Thymus (tissue), 11 donors: ENCODE measurements around the gene MALT1. TPM values are rescaled to one million over a fixed set of nuclear protein-coding genes. Genes with fewer than 3 reads are reported as not detected.

Experiments
- DNase-seq, 9 donors: peaks; one replicate each; pipeline ENCODE4 v3.0.0-alpha.2; 2013; ENCODE audit warnings: low spot score in 9 of 9, low read depth in 6 of 9, missing footprints in 1 of 9
- H3K27ac ChIP-seq, 2 donors: one replicate each; pipeline ENCODE4 v1.5.1; 2013; ENCODE audit warnings: control low read depth in 1 of 2, low read depth in 1 of 2, low read length in 1 of 2, mild to moderate bottlenecking in 1 of 2, moderate library complexity in 1 of 2
- H3K27me3 ChIP-seq, 2 donors: one replicate each; pipeline ENCODE4 v1.5.1; 2013; ENCODE audit warnings: low read length in 1 of 2; ENCODE audit not compliant: control insufficient read depth in 2 of 2, insufficient read depth in 1 of 2
- H3K36me3 ChIP-seq, 2 donors: one replicate each; pipeline ENCODE4 v1.5.1; 2013; ENCODE audit warnings: low read length in 1 of 2, mild to moderate bottlenecking in 1 of 2, moderate library complexity in 1 of 2; ENCODE audit not compliant: control insufficient read depth in 2 of 2, insufficient read depth in 2 of 2
- H3K4me1 ChIP-seq, 2 donors: one replicate each; pipeline ENCODE4 v1.5.1; 2013; ENCODE audit warnings: low read length in 2 of 2; ENCODE audit not compliant: control insufficient read depth in 2 of 2, insufficient read depth in 2 of 2
- H3K4me3 ChIP-seq, 2 donors: one replicate each; pipeline ENCODE4 v1.5.1; 2013; ENCODE audit warnings: low read length in 2 of 2, control low read depth in 1 of 2, mild to moderate bottlenecking in 1 of 2
- H3K9me3 ChIP-seq, 2 donors: one replicate each; pipeline ENCODE4 v1.5.1; 2013; ENCODE audit warnings: low read length in 1 of 2, mild to moderate bottlenecking in 1 of 2; ENCODE audit not compliant: control insufficient read depth in 2 of 2, insufficient read depth in 1 of 2
- WGBS: extraction: QIAGEN DNeasy Blood & Tissue Kit; methylation state at CpG from one replicate; pipeline ENCODE4 v1.1.7; 2013; 5-methylcytosine and 5-hydroxymethylcytosine counted together
- polyA plus RNA-seq: library from polyadenylated mRNA; stranded (reverse); fragments of 200-250 nt; gene quantifications from one replicate; pipeline ENCODE4 v1.2.3, GENCODE V29; 2013
- total RNA-seq: library from RNA; stranded (reverse); fragments of 120-200 nt; gene quantifications from one replicate; pipeline ENCODE4 v1.2.4, GENCODE V29; 2013
- donor health status: healthy.

MALT1 gene
- total and polyA plus RNA-seq, 2 donors = 35.2 to 40.0 TPM

GRCh38 chr18:58659691-58660090, 11.6 kb upstream of the MALT1 start:
- Histone ChIP-seq H3K36me3 (no peaks in the 10 kb centered on the region), H3K4me3 (no peak overlapping the region), H3K9me3 (peaks cover 0 to 8% of the 10 kb centered on the region in 2 donors), H3K27ac (no peak overlapping the region), H3K27me3 (no peaks in the 10 kb centered on the region), H3K4me1 (peaks cover 10 to 22% of the 10 kb centered on the region in 2 donors)
- DNase-seq = no peak
- WGBS = 98% methylated on average over 4 of the region's 4 CpGs

DNA sequence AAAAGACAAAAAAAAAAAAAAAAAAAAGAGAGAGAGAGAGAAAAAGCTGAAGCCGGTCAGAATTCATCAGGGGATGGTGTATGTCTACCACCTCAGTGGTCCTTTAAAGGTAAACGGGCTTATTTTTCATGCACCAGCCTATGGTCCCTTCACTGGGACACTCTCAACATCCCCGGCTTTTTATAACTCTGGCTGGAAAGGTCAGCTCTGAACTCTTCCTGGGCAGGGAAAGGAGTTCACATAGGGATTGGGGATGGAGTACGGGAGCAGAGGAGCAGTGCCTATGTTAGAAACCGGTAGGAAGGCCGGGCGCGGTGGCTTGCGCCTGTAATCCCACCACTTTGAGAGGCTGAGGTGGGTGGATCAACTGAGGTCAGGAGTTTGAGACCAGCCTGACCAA, 10.3 kb upstream of the MALT1 start:
- WGBS = 98% methylated on average over 9 of the region's 9 CpGs
- DNase-seq = no peak

GRCh38 chr18:58661423-58661822, 9.8 kb upstream of the MALT1 start:
- no peak for DNase-seq
- 97% methylated on average over 3 of the region's 3 CpGs for WGBS
- Histone ChIP-seq H3K36me3 (no peaks in the 10 kb centered on the region), H3K4me1 (peaks cover 10 to 22% of the 10 kb centered on the region in 2 donors), H3K4me3 (no peak overlapping the region), H3K27me3 (no peaks in the 10 kb centered on the region), H3K9me3 (no peaks in the 10 kb centered on the region), H3K27ac (no peak overlapping the region)

More for the DNA sequence above, 10.3 kb upstream of the MALT1 start:
- H3K9me3 ChIP-seq = no peaks in the 10 kb centered on the region
- no peaks in the 10 kb centered on the region for H3K27me3 ChIP-seq
- H3K4me3 ChIP-seq = no peak overlapping the region
- H3K27ac ChIP-seq = no peak overlapping the region
- peaks cover 10 to 22% of the 10 kb centered on the region in 2 donors for H3K4me1 ChIP-seq
- H3K36me3 ChIP-seq = no peaks in the 10 kb centered on the region

GRCh38 chr18:58662118-58662517, 9.1 kb upstream of the MALT1 start:
- 92% methylated on average over 4 of the region's 4 CpGs for WGBS
- H3K27me3 ChIP-seq = no peaks in the 10 kb centered on the region
- peaks cover 9 to 20% of the 10 kb centered on the region in 2 donors for H3K4me1 ChIP-seq
- no peaks in the 10 kb centered on the region for H3K36me3 ChIP-seq
- H3K4me3 ChIP-seq = no peak overlapping the region
- DNase-seq = no peak
- no peaks in the 10 kb centered on the region for H3K9me3 ChIP-seq
- no peak overlapping the region for H3K27ac ChIP-seq

DNA sequence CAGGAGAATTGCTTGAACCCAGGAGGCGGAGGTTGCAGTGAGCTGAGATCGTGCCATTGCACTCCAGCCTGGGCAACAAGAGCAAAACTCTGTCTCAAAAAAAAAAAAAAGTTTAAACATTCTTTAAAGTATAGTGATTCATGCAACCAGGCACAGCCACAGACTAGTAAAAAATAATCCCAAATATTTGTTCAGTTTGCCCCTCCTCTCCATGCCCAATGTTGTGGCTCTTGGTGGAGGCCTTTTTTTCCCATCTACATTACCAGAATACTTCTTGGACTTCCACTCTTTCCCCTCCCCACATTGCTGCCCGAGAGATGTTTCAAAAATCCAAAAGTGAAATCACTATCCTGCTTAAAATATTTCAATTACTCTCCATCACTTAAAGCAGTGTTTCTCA, 5.1 kb upstream of the MALT1 start:
- H3K36me3 ChIP-seq = no peaks in the 10 kb centered on the region
- H3K4me3 ChIP-seq = no peak overlapping the region
- H3K27me3 ChIP-seq = peaks cover 0 to 5% of the 10 kb centered on the region in 2 donors
- H3K27ac ChIP-seq = no peak overlapping the region
- H3K9me3 ChIP-seq = no peaks in the 10 kb centered on the region
- peaks cover 2 to 12% of the 10 kb centered on the region in 2 donors for H3K4me1 ChIP-seq
- no peak for DNase-seq
- WGBS = 98% methylated on average over 2 of the region's 3 CpGs

- Histone ChIP-seq H3K27me3 (peaks cover 0 to 5% of the 10 kb centered on the region in 2 donors), H3K4me3 (no peak overlapping the region), H3K36me3 (no peaks in the 10 kb centered on the region), H3K9me3 (no peaks in the 10 kb centered on the region), H3K27ac (no peak overlapping the region), H3K4me1 (peaks cover 5 to 12% of the 10 kb centered on the region in 2 donors)
- no peak for DNase-seq
- 92% methylated on average over 2 of the region's 2 CpGs for WGBS
These were observed 3.1 kb upstream of the MALT1 start for GRCh38 chr18:58668211-58668610.

DNA sequence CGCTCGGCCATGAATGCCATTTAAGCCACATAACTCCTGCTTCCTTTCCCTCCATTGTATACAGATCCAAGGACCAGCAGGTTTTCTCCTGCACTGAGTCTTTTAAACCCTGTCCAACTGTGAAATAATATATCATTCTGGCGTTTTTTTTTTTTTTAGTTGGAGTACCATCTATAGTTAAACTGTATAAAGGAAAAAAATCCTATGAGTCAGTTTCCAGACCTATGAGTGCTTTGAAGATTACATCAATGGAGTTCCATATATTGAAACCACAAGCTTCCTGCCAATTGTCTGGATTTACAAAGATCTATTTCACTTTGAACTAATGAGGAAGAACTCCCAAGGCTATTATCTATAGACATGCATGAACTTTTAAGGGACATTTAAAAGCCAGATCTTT, 2.4 kb upstream of the MALT1 start:
- WGBS = 65% methylated on average over 3 of the region's 3 CpGs
- no peaks in the 10 kb centered on the region for H3K36me3 ChIP-seq
- no peaks in the 10 kb centered on the region for H3K9me3 ChIP-seq
- H3K4me1 ChIP-seq = peaks cover 5 to 12% of the 10 kb centered on the region in 2 donors
- no peak overlapping the region for H3K27ac ChIP-seq
- DNase-seq = no peak
- H3K27me3 ChIP-seq = peaks cover 0 to 5% of the 10 kb centered on the region in 2 donors
- no peak overlapping the region for H3K4me3 ChIP-seq

DNA sequence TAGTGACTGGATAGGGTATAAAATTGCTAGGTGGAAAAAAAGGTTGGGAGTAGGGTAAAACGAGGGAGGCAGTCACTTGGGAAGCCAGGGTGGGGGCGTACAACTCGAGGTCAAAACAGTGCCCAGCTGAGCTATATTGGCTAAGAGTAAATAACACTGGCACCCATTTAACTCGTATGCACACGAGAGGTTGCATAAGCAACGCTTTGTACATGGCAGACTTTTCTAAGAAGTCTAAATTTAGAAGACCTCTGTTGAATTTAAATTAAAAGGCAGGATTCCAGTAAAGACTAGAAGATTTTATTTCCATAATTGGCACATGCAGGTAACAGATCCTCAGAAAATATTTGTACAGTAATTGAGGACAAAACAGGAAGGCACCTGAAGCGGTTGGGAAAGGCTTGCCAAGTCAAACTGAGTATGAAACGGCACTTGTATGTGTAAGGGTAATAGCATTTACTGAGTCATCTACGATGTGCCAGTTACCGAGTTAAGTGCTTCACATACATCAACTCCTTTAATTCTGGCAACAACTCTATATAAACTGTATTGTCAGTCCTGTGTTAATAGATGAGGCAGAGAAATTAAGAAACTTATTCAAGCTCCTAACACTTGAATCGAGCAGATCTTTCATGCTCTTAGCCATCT, 1.4 kb upstream of the MALT1 start:
- DNase-seq = peak in 1 of 9 donors; percentile 16
- Histone ChIP-seq H3K9me3 (no peaks in the 10 kb centered on the region), H3K4me3 (no peak overlapping the region), H3K27ac (peak overlapping the region in 1 of 2 donors; percentile 45), H3K4me1 (peaks cover 10 to 12% of the 10 kb centered on the region in 2 donors), H3K27me3 (peaks cover 0 to 5% of the 10 kb centered on the region in 2 donors), H3K36me3 (no peaks in the 10 kb centered on the region)
- WGBS = 82% methylated on average over 11 of the region's 11 CpGs

GRCh38 chr18:58670404-58671110, 708 bp upstream of the MALT1 start:
- WGBS = 24% methylated on average over 27 of the region's 27 CpGs
- H3K27ac ChIP-seq = peak overlapping the region; percentile 72 to 81

More at GRCh38 chr18:58670404-58671110, 708 bp upstream of the MALT1 start:
- Histone ChIP-seq H3K27me3 (peaks cover 0 to 5% of the 10 kb centered on the region in 2 donors), H3K4me3 (peak overlapping the region; percentile 64 to 69), H3K9me3 (no peaks in the 10 kb centered on the region), H3K36me3 (no peaks in the 10 kb centered on the region), H3K4me1 (peaks cover 10 to 12% of the 10 kb centered on the region in 2 donors)
- peak in 2 of 9 donors; percentile 16 to 43 for DNase-seq
